Astrocyte (in vitro differentiated cells and primary cell): Measurements from ENCODE around the gene ARRB1.

ENCODE experiments used
- CTCF ChIP-seq: IDR thresholded peaks from 2 replicates; pipeline ENCODE4 v1.5.1; 2011; ENCODE audit warnings: low read depth, mild to moderate bottlenecking, inconsistent platforms, low read length, moderate library complexity; ENCODE audit not compliant: insufficient read depth
- EZH2 ChIP-seq: IDR thresholded peaks from 2 replicates; pipeline ENCODE4 v1.6.1; 2012; ENCODE audit warnings: mild to moderate bottlenecking, low read length, inconsistent platforms; ENCODE audit not compliant: insufficient read depth

GRCh38 chr11:75380245-75380644 is 28.8 kb upstream of the ARRB1 start:
- no peak for TF ChIP-seq EZH2
- TF ChIP-seq CTCF, result no peak
